ENCODE measurements around the gene MRPL40. TPM values are rescaled to one million over a fixed set of nuclear protein-coding genes. Genes with fewer than 3 reads are reported as not detected.

The MRPL40 gene
- total and polyA plus RNA-seq, 2 donors (not counting 3 experiments of a cell fraction or from before 2014, with no cell fraction given) = 17.5 to 27.4 TPM

DNA sequence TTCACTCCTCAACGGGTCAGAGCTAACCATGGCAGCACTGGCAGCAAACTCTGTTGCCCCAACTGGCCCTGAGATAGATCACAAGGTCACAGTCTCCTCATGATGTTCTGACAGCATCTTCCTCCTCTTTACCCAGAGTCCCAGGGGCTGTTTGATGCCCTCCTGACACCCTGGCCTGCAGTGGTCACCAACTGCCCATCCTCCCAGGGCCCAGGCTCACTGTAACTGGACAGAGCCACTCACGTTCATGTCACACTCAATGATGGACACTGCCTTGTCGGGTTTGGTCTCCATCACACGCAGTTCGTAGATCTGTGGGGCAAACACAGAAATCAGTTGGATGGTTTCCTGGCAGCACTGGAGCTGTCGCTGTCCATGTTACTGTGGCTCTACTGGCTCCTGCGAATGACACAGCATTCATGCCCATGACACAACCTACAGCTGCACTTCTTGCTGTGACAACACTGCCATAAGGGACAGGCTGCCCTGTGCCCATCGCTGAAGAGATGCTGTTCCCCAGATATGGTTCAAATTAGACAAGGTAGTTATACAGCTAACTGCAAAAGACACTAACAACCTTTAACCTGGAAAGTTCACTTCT lies 25.6 kb downstream of the MRPL40 start:
- Histone ChIP-seq H2AFZ (ENCODE audit: low read depth, low read length) (no peak overlapping the region), H3K9me3 (replicated peaks; ENCODE audit: control insufficient read depth, insufficient read depth, low read length) (no peaks in the 10 kb centered on the region), H3K4me1 (ENCODE audit: control insufficient read depth, extremely low read depth, insufficient read depth, low read length) (peaks cover 12% of the 10 kb centered on the region), H3K27me3 (ENCODE audit: control insufficient read depth in 2 of 2, insufficient read depth in 2 of 2, low read length in 2 of 2) (no peaks in the 10 kb centered on the region), H3K4me2 (ENCODE audit: insufficient read depth, low read length) (no peak overlapping the region), H4K20me1 (replicated peaks; ENCODE audit: control insufficient read depth, extremely low read depth, insufficient read depth, low read length) (no peaks in the 10 kb centered on the region), H3K79me2 (ENCODE audit: control insufficient read depth, insufficient read depth, low read length) (no peaks in the 10 kb centered on the region), H3K4me3 (replicated peaks in 1 of 3; ENCODE audit: insufficient read depth in 1 of 3, low read depth in 1 of 3, low read length in 3 of 3) (no peak overlapping the region), H3K9ac (replicated peaks; ENCODE audit: extremely low read depth, insufficient read depth, low read length) (no peak overlapping the region), H3K36me3 (ENCODE audit: control insufficient read depth in 2 of 2, extremely low read depth in 1 of 2, insufficient read depth in 2 of 2, low read length in 2 of 2) (peaks cover 14 to 44% of the 10 kb centered on the region in 2 experiments), H3K27ac (ENCODE audit: insufficient read depth, low read depth, low read length) (no peak overlapping the region), H3K9me1 (replicated peaks; ENCODE audit: control insufficient read depth, extremely low read depth, insufficient read depth, low read length) (no peaks in the 10 kb centered on the region)
- DNase-seq (ENCODE audit: low read depth, low spot score) (no peak), FAIRE-seq (no peak)
- dilution Hi-C loops (cut with MboI; ENCODE audit: extremely low pct_ligation_motif_present, low sequenced_read_pairs) (no loop called here), intact Hi-C loops (cut with micrococcal nuclease) (no loop called here)
- BruUV-seq (replicated peaks) = no TSS peak
- POLR2A ChIA-PET = no interaction called here
- CTCF ChIA-PET = interaction anchor here (1.0 to 1.8 kb wide), 2 partner anchors 17 to 172 kb away, joined by 4 to 6 read pairs; no protein-coding TSS in a partner anchor
- no peak for TF ChIP-seq GATA2 (IDR thresholded peaks at IDR 0.05; ENCODE audit: insufficient read depth, insufficient read length, low read depth, low read length)
- TF ChIP-seq POLR2AphosphoS5 (IDR thresholded peaks at IDR 0.05; ENCODE audit: insufficient read depth, low read depth, low read length) = no peak
- TF ChIP-seq, protein P1, sequence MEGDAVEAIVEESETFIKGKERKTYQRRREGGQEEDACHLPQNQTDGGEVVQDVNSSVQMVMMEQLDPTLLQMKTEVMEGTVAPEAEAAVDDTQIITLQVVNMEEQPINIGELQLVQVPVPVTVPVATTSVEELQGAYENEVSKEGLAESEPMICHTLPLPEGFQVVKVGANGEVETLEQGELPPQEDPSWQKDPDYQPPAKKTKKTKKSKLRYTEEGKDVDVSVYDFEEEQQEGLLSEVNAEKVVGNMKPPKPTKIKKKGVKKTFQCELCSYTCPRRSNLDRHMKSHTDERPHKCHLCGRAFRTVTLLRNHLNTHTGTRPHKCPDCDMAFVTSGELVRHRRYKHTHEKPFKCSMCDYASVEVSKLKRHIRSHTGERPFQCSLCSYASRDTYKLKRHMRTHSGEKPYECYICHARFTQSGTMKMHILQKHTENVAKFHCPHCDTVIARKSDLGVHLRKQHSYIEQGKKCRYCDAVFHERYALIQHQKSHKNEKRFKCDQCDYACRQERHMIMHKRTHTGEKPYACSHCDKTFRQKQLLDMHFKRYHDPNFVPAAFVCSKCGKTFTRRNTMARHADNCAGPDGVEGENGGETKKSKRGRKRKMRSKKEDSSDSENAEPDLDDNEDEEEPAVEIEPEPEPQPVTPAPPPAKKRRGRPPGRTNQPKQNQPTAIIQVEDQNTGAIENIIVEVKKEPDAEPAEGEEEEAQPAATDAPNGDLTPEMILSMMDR (IDR thresholded peaks at IDR 0.05; ENCODE audit: extremely low read depth in 1 of 2, insufficient read depth in 1 of 2, low read depth in 1 of 2, low read length in 2 of 2) = no peak
- no peak for TF ChIP-seq EZH2 (IDR thresholded peaks at IDR 0.05; ENCODE audit: borderline replicate concordance, low read depth, low read length, severe bottlenecking)
- no peak for TF ChIP-seq MYC (IDR thresholded peaks at IDR 0.05; ENCODE audit: low read depth, low read length)
- TF ChIP-seq, protein P2, sequence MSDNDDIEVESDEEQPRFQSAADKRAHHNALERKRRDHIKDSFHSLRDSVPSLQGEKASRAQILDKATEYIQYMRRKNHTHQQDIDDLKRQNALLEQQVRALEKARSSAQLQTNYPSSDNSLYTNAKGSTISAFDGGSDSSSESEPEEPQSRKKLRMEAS (IDR thresholded peaks at IDR 0.05; ENCODE audit: insufficient read depth, insufficient read length) = no peak
- no peak for TF ChIP-seq JUN (IDR thresholded peaks at IDR 0.05; ENCODE audit: borderline replicate concordance, insufficient read depth, insufficient read length, low read depth)
- no peak for TF ChIP-seq FOS (IDR thresholded peaks at IDR 0.05; ENCODE audit: borderline replicate concordance, insufficient read depth, low read length)
- no peak for TF ChIP-seq POLR2A (IDR thresholded peaks at IDR 0.05; ENCODE audit: low read depth, low read length)

All from endothelial cell of umbilical vein (primary cell).